Panc1 (cell line): ENCODE measurements around the gene GOLGA6A.
"Not testable (repeated sequence)": the region's sequence is repeated elsewhere in the genome, so short reads cannot be mapped to it uniquely, and the experiment has no call there.

ENCODE experiments used
- CTCF ChIP-seq: fragments of 450-650 bp; IDR thresholded peaks from 2 replicates; pipeline ENCODE4 v1.5.1; 2017; ENCODE audit warnings: mild to moderate bottlenecking
- TCF7L2 ChIP-seq: IDR thresholded peaks from 2 replicates; pipeline ENCODE4 v1.6.1; 2011; ENCODE audit warnings: mild to moderate bottlenecking, low read depth, low read length, inconsistent platforms

GRCh38 chr15:74059050-74059833 is 23.1 kb downstream of the GOLGA6A start:
- TF ChIP-seq TCF7L2, CTCF: not testable (repeated sequence)
